ENCODE measurements around the gene PEAK1. TPM values are rescaled to one million over a fixed set of nuclear protein-coding genes. Genes with fewer than 3 reads are reported as not detected.

Gene PEAK1
- total and polyA plus RNA-seq, 2 experiments from 2014 or later = 15.8 to 42.0 TPM

DNA sequence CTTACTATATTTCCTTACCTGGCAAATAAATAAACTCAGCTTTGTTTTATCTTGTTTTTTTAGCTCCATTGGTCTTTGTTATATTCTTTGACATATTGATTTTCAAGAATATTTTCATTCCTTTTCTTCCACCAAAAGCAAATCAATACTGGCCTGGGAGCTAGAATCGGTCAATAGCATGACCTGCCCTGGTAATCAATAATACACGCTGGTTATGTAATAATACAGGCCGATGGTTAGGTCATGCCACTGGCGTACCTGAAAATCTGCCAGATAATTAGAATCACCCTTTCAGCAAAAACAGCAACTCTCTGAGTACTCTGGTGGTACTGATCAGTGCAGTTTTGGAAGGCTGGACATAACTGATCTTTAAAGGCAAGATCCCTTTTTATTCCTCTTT, 39.9 kb downstream of the PEAK1 start:
- H3K36me3 ChIP-seq = no peaks in the 10 kb centered on the region
- no peak for DNase-seq (ENCODE audit: low read depth in 1 of 2, low spot score in 1 of 2)
- no peaks in the 10 kb centered on the region for H3K4me1 ChIP-seq (ENCODE audit: low read depth)
- TF ChIP-seq, protein P1, sequence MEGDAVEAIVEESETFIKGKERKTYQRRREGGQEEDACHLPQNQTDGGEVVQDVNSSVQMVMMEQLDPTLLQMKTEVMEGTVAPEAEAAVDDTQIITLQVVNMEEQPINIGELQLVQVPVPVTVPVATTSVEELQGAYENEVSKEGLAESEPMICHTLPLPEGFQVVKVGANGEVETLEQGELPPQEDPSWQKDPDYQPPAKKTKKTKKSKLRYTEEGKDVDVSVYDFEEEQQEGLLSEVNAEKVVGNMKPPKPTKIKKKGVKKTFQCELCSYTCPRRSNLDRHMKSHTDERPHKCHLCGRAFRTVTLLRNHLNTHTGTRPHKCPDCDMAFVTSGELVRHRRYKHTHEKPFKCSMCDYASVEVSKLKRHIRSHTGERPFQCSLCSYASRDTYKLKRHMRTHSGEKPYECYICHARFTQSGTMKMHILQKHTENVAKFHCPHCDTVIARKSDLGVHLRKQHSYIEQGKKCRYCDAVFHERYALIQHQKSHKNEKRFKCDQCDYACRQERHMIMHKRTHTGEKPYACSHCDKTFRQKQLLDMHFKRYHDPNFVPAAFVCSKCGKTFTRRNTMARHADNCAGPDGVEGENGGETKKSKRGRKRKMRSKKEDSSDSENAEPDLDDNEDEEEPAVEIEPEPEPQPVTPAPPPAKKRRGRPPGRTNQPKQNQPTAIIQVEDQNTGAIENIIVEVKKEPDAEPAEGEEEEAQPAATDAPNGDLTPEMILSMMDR (IDR thresholded peaks at IDR 0.05; ENCODE audit: low read depth, low read length) = no peak
- no peak overlapping the region for H3K4me3 ChIP-seq
- H3K9me3 ChIP-seq (ENCODE audit: low read depth) = no peaks in the 10 kb centered on the region
- no peak overlapping the region for H3K27ac ChIP-seq
- H3K27me3 ChIP-seq = no peaks in the 10 kb centered on the region

DNA sequence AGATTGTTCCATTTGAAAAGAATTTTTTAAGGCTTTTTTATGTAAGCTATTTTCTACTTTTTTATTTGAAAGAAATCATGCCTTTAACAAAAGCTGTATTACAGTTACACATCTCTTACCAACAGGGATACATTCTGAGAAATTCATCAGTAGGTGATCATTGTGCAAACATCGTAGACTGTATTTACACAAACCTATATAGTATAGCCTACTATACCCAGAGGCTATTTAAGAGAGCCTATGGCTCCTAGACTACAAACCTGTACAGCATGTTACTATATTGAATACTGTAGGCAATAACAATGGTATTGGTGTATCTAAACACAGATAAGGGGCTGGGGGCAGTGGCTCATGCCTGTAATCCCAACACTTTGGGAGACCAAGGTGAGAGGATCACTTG, 43.1 kb downstream of the PEAK1 start:
- Histone ChIP-seq H3K27ac (no peak overlapping the region), H3K4me3 (no peak overlapping the region), H3K27me3 (no peaks in the 10 kb centered on the region), H3K9me3 (ENCODE audit: low read depth) (no peaks in the 10 kb centered on the region), H3K36me3 (no peaks in the 10 kb centered on the region), H3K4me1 (ENCODE audit: low read depth) (no peaks in the 10 kb centered on the region)
- DNase-seq (ENCODE audit: low read depth in 1 of 2, low spot score in 1 of 2) = no peak
- TF ChIP-seq, protein P1 (IDR thresholded peaks at IDR 0.05; ENCODE audit: low read depth, low read length) = no peak

DNA sequence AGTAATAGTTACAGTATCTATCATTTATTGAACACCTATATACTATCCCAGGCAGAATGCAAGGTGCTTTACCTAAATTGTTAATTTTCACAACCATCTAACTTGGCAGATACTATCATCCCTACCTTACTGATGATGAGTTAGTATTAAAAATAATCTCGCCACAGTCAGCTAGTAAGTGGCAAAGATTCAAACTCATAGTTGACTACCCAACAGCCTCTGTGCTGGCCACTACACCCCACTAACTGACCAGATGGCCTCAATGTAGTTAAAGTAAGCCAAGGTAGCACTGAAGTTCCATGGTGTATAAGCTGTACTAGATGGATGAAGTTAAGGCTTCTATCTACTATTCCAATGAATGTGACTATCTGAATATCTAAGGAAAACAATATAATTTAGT, 44.8 kb downstream of the PEAK1 start:
- Histone ChIP-seq H3K27me3 (no peaks in the 10 kb centered on the region), H3K27ac (no peak overlapping the region), H3K4me3 (no peak overlapping the region), H3K36me3 (no peaks in the 10 kb centered on the region), H3K4me1 (ENCODE audit: low read depth) (no peaks in the 10 kb centered on the region), H3K9me3 (ENCODE audit: low read depth) (no peaks in the 10 kb centered on the region)
- no peak for DNase-seq (ENCODE audit: low read depth in 1 of 2, low spot score in 1 of 2)
- TF ChIP-seq, protein P1 (IDR thresholded peaks at IDR 0.05; ENCODE audit: low read depth, low read length) = no peak

DNA sequence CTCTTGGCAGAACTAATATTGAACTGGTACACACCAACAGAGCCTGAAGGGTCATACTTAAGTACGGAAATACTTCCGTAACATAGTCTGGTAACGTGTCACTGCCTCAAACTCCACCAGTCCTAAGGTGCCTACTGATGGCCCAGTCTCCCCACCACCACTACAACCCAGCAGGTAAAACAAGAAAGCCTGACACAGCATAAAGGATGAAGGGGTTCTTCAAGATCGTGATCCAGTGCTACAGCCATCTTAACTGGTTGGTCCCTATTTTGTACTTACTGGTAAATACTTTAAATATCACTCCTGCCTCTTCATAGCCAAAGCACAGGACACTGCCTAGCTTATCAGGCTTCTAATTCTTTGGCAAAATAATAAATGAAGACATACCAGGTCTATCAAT, 46.5 kb downstream of the PEAK1 start:
- TF ChIP-seq, protein P1 (IDR thresholded peaks at IDR 0.05; ENCODE audit: low read depth, low read length) = no peak
- no peak for DNase-seq (ENCODE audit: low read depth in 1 of 2, low spot score in 1 of 2)
- Histone ChIP-seq H3K27me3 (no peaks in the 10 kb centered on the region), H3K4me3 (no peak overlapping the region), H3K27ac (no peak overlapping the region), H3K4me1 (ENCODE audit: low read depth) (no peaks in the 10 kb centered on the region), H3K9me3 (ENCODE audit: low read depth) (no peaks in the 10 kb centered on the region), H3K36me3 (no peaks in the 10 kb centered on the region)

DNA sequence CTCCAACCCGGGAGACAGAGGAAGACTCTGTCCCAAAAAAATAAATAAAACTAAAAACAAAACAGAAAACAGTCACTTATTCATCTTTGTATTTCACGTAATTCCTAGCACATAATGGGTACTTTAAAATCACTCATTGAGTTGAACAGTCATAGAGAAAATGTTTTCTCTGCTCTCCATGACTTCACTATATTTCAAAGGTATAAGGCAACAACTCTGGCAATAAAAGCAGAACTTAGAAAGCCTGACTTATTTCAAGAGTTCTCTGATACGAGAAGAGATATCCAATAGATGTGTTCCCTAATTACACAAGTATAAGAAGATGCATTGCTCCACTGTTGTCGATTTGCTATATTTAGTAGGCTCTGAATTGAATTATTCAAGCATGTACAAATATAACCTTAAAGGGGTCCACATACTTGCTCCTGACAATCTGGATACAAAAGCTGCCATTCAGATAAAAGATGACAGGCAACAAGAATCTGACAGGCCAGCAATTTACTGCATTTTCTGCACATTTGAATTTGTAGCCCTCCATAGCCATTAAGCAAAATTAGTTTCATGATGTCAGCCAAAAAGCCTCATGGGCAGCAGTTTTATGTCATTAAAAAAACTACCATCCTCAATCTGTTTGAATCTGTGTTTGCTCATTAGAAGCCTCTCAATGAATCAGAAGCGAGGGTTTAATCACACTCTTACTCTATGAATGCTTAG, 47.9 kb downstream of the PEAK1 start:
- Histone ChIP-seq H3K9me3 (ENCODE audit: low read depth) (no peaks in the 10 kb centered on the region), H3K36me3 (no peaks in the 10 kb centered on the region), H3K4me3 (no peak overlapping the region), H3K27me3 (no peaks in the 10 kb centered on the region), H3K27ac (no peak overlapping the region), H3K4me1 (ENCODE audit: low read depth) (no peaks in the 10 kb centered on the region)
- DNase-seq (ENCODE audit: low read depth in 1 of 2, low spot score in 1 of 2) = no peak
- TF ChIP-seq, protein P1 (IDR thresholded peaks at IDR 0.05; ENCODE audit: low read depth, low read length) = no peak

Measured in cardiac muscle cell (in vitro differentiated cells and primary cell).